ENCODE results near the gene CEP350. TPM values are rescaled to one million over a fixed set of nuclear protein-coding genes. Genes with fewer than 3 reads are reported as not detected.

Gene CEP350
- total RNA-seq, 2 experiments from 2014 or later: 59.3 to 65.1 TPM

GRCh38 chr1:179925922-179926849 is 28.4 kb upstream of the CEP350 start:
- ChIA-PET POLR2A (interaction anchor here (0.6 to 2.1 kb wide), 3 partner anchors 26 to 28 kb away, joined by 3 to 6 read pairs (median 5); partner anchors contain the start of gene CEP350), CTCF (interaction anchor here (0.6 kb wide), 1 partner anchor 16 kb away, joined by 3 read pairs; no protein-coding TSS in a partner anchor)
- H3K4me3 Mint-ChIP-seq: no peak overlapping the region
- H3K4me1 Mint-ChIP-seq (ENCODE audit: low read depth): no peaks in the 10 kb centered on the region
- DNase-seq (no peak), ATAC-seq (no peak)
- peaks cover 9% of the 10 kb centered on the region for H3K36me3 Mint-ChIP-seq (ENCODE audit: low read depth)
- peaks cover 7% of the 10 kb centered on the region for H3K27me3 Mint-ChIP-seq (ENCODE audit: low read depth)
- H3K27ac Mint-ChIP-seq: no peak overlapping the region
- H3K9me3 Mint-ChIP-seq (ENCODE audit: insufficient read depth): no peaks in the 10 kb centered on the region

- Mint-ChIP-seq H3K4me3 (no peak overlapping the region), H3K9me3 (ENCODE audit: insufficient read depth) (no peaks in the 10 kb centered on the region), H3K36me3 (ENCODE audit: low read depth) (peaks cover 3% of the 10 kb centered on the region), H3K27ac (no peak overlapping the region), H3K27me3 (ENCODE audit: low read depth) (peaks cover 7% of the 10 kb centered on the region), H3K4me1 (ENCODE audit: low read depth) (no peaks in the 10 kb centered on the region)
- ATAC-seq: no peak
- ChIA-PET POLR2A (interaction anchor here (0.6 to 1.8 kb wide), 2 partner anchors 27 to 28 kb away, joined by 3 to 5 read pairs; partner anchors contain the start of gene CEP350), CTCF (no interaction called here)
- no peak for DNase-seq
Observed at GRCh38 chr1:179926850-179927205, 27.8 kb upstream of the CEP350 start.

GRCh38 chr1:179929955-179930798 is 24.4 kb upstream of the CEP350 start:
- peaks cover 2% of the 10 kb centered on the region for H3K36me3 Mint-ChIP-seq (ENCODE audit: low read depth)
- ChIA-PET POLR2A (interaction anchor here (0.6 kb wide), 1 partner anchor 873 kb away, joined by 3 read pairs; no protein-coding TSS in a partner anchor), CTCF (interaction anchor here (1.2 kb wide), 1 partner anchor 13 kb away, joined by 5 read pairs; no protein-coding TSS in a partner anchor)
- no peaks in the 10 kb centered on the region for H3K9me3 Mint-ChIP-seq (ENCODE audit: insufficient read depth)
- H3K4me1 Mint-ChIP-seq (ENCODE audit: low read depth): no peaks in the 10 kb centered on the region
- H3K27me3 Mint-ChIP-seq (ENCODE audit: low read depth): peaks cover 22% of the 10 kb centered on the region
- H3K27ac Mint-ChIP-seq: no peak overlapping the region
- ATAC-seq (no peak), DNase-seq (no peak)
- H3K4me3 Mint-ChIP-seq: no peak overlapping the region

GRCh38 chr1:179930867-179931266 is 23.7 kb upstream of the CEP350 start:
- CTCF ChIA-PET: interaction anchor here (1.2 kb wide), 1 partner anchor 12 kb away, joined by 5 read pairs; no protein-coding TSS in a partner anchor
- Mint-ChIP-seq H3K27ac (no peak overlapping the region), H3K4me3 (no peak overlapping the region), H3K36me3 (ENCODE audit: low read depth) (no peaks in the 10 kb centered on the region), H3K9me3 (ENCODE audit: insufficient read depth) (no peaks in the 10 kb centered on the region), H3K4me1 (ENCODE audit: low read depth) (no peaks in the 10 kb centered on the region), H3K27me3 (ENCODE audit: low read depth) (peaks cover 22% of the 10 kb centered on the region)
- DNase-seq (no peak), ATAC-seq (no peak)
- POLR2A ChIA-PET: no interaction called here

GRCh38 chr1:179933219-179933618 is 21.4 kb upstream of the CEP350 start:
- Mint-ChIP-seq H3K4me1 (ENCODE audit: low read depth) (no peaks in the 10 kb centered on the region), H3K27me3 (ENCODE audit: low read depth) (peaks cover 36% of the 10 kb centered on the region), H3K4me3 (no peak overlapping the region), H3K27ac (no peak overlapping the region), H3K9me3 (ENCODE audit: insufficient read depth) (no peaks in the 10 kb centered on the region), H3K36me3 (ENCODE audit: low read depth) (no peaks in the 10 kb centered on the region)
- ChIA-PET POLR2A (no interaction called here), CTCF (interaction anchor here (1.4 kb wide), 1 partner anchor 13 kb away, joined by 3 read pairs; no protein-coding TSS in a partner anchor)
- DNase-seq (no peak), ATAC-seq (no peak)

- ChIA-PET POLR2A (no interaction called here), CTCF (no interaction called here)
- Mint-ChIP-seq H3K36me3 (ENCODE audit: low read depth) (no peaks in the 10 kb centered on the region), H3K4me1 (ENCODE audit: low read depth) (no peaks in the 10 kb centered on the region), H3K27ac (no peak overlapping the region), H3K4me3 (no peak overlapping the region), H3K27me3 (ENCODE audit: low read depth) (peaks cover 38% of the 10 kb centered on the region), H3K9me3 (ENCODE audit: insufficient read depth) (no peaks in the 10 kb centered on the region)
- no peak for DNase-seq
- no peak for ATAC-seq
Observed at GRCh38 chr1:179935909-179936496, 18.6 kb upstream of the CEP350 start.

- ChIA-PET POLR2A (interaction anchor here (0.6 to 0.8 kb wide), 2 partner anchors 8 to 29 kb away, joined by 4 read pairs; no protein-coding TSS in a partner anchor), CTCF (interaction anchor here (0.8 to 2.0 kb wide), 3 partner anchors 9 to 155 kb away, joined by 3 to 7 read pairs (median 5); partner anchors contain the start of gene CEP350)
- no peak overlapping the region for H3K27ac Mint-ChIP-seq
- ATAC-seq: no peak
- peaks cover 2% of the 10 kb centered on the region for H3K4me1 Mint-ChIP-seq (ENCODE audit: low read depth)
- no peak for DNase-seq
- no peaks in the 10 kb centered on the region for H3K9me3 Mint-ChIP-seq (ENCODE audit: insufficient read depth)
- no peaks in the 10 kb centered on the region for H3K36me3 Mint-ChIP-seq (ENCODE audit: low read depth)
- peaks cover 36% of the 10 kb centered on the region for H3K27me3 Mint-ChIP-seq (ENCODE audit: low read depth)
- H3K4me3 Mint-ChIP-seq: no peak overlapping the region
Observed at GRCh38 chr1:179937668-179938254, 16.8 kb upstream of the CEP350 start.

- H3K27ac Mint-ChIP-seq: no peak overlapping the region
- H3K36me3 Mint-ChIP-seq (ENCODE audit: low read depth): no peaks in the 10 kb centered on the region
- CTCF ChIA-PET: interaction anchor here (1.6 to 2.0 kb wide), 2 partner anchors 10 to 15 kb away, joined by 5 to 7 read pairs; partner anchors contain the start of gene CEP350
- H3K27me3 Mint-ChIP-seq (ENCODE audit: low read depth): peaks cover 28% of the 10 kb centered on the region
- ATAC-seq (no peak), DNase-seq (no peak)
- POLR2A ChIA-PET: no interaction called here
- peaks cover 3% of the 10 kb centered on the region for H3K4me1 Mint-ChIP-seq (ENCODE audit: low read depth)
- H3K4me3 Mint-ChIP-seq: no peak overlapping the region
- H3K9me3 Mint-ChIP-seq (ENCODE audit: insufficient read depth): no peaks in the 10 kb centered on the region
Observed at GRCh38 chr1:179938752-179939151, 15.9 kb upstream of the CEP350 start.

- Mint-ChIP-seq H3K4me3 (no peak overlapping the region), H3K4me1 (ENCODE audit: low read depth) (peaks cover 3% of the 10 kb centered on the region), H3K27me3 (ENCODE audit: low read depth) (peaks cover 23% of the 10 kb centered on the region), H3K36me3 (ENCODE audit: low read depth) (no peaks in the 10 kb centered on the region), H3K9me3 (ENCODE audit: insufficient read depth) (no peaks in the 10 kb centered on the region), H3K27ac (no peak overlapping the region)
- ATAC-seq (no peak), DNase-seq (no peak)
- CTCF ChIA-PET: interaction anchor here (1.3 kb wide), 1 partner anchor 57 kb away, joined by 3 read pairs; the partner anchor contains the start of gene TOR1AIP1
- POLR2A ChIA-PET: no interaction called here
Observed at GRCh38 chr1:179939941-179940340, 14.7 kb upstream of the CEP350 start.

GRCh38 chr1:179941454-179941853 is 13.2 kb upstream of the CEP350 start:
- DNase-seq: no peak
- Mint-ChIP-seq H3K27me3 (ENCODE audit: low read depth) (peaks cover 20% of the 10 kb centered on the region), H3K36me3 (ENCODE audit: low read depth) (no peaks in the 10 kb centered on the region), H3K9me3 (ENCODE audit: insufficient read depth) (no peaks in the 10 kb centered on the region), H3K4me3 (no peak overlapping the region), H3K27ac (no peak overlapping the region), H3K4me1 (ENCODE audit: low read depth) (peaks cover 3% of the 10 kb centered on the region)
- ATAC-seq: no peak
- CTCF ChIA-PET: no interaction called here
- POLR2A ChIA-PET: no interaction called here

- POLR2A ChIA-PET: no interaction called here
- H3K27me3 Mint-ChIP-seq (ENCODE audit: low read depth): no peaks in the 10 kb centered on the region
- CTCF ChIA-PET: interaction anchor here (2.6 kb wide), 1 partner anchor 136 kb away, joined by 10 read pairs; no protein-coding TSS in a partner anchor
Observed at GRCh38 chr1:179950651-179951050, 4.0 kb upstream of the CEP350 start.

More at GRCh38 chr1:179950651-179951050, 4.0 kb upstream of the CEP350 start:
- no peak for ATAC-seq
- no peak overlapping the region for H3K4me3 Mint-ChIP-seq
- no peaks in the 10 kb centered on the region for H3K36me3 Mint-ChIP-seq (ENCODE audit: low read depth)
- no peak for DNase-seq
- H3K9me3 Mint-ChIP-seq (ENCODE audit: insufficient read depth): no peaks in the 10 kb centered on the region
- peaks cover 26% of the 10 kb centered on the region for H3K4me1 Mint-ChIP-seq (ENCODE audit: low read depth)
- no peak overlapping the region for H3K27ac Mint-ChIP-seq
